A549 (cell line): ENCODE data around the gene PLCB2. TPM values are rescaled to one million over a fixed set of nuclear protein-coding genes. Genes with fewer than 3 reads are reported as not detected.

ENCODE experiments used
- ATAC-seq, 2 experiments: fragments of 200-7000 bp in 1 of 2; fragments of >200 bp in 1 of 2; cut with Nextera tagmentation in 1 of 2; cut with Tn5 transposase in 1 of 2; 3 replicates each; pipeline versions ENCODE4 v1.8.0 to v1.9.1; 2018 to 2020; ENCODE audit warnings: mild to moderate bottlenecking in 1 of 2, moderate library complexity in 1 of 2
- CTCF ChIA-PET: fragments of 300-600 bp; sonication (Branson Sonifier 250); formaldehyde crosslinking; extraction: SDS; loops from one replicate; lab custom pipeline; 2021; ENCODE audit warnings: antibody characterized with exemption, inconsistent platforms; lab: Yijun Ruan, JAX
- POLR2A ChIA-PET: fragments of 350-600 bp; formaldehyde crosslinking; extraction: SDS; loops from one replicate; lab custom pipeline; 2021; ENCODE audit warnings: antibody characterized with exemption, inconsistent platforms; lab: Yijun Ruan, JAX
- DNase-seq, 2 experiments: peaks; one replicate each; pipeline versions ENCODE4 v3.0.0 to v3.0.0-alpha.2; 2011 to 2016; ENCODE audit warnings: low read depth in 1 of 2, low spot score in 1 of 2
- FAIRE-seq: peaks from 2 replicates; lab custom pipeline; 2011; peaks lifted over from hg19 to GRCh38; lab: Jason Lieb, UNC
- H3K27ac ChIP-seq, 2 experiments: fragments of >200 bp; sonication (Bioruptor Twin); formaldehyde crosslinking; 3 replicates each; pipeline ENCODE4 v1.5.1; 2016 to 2017
- H3K4me1 ChIP-seq: fragments of >200 bp; sonication (Bioruptor Twin); formaldehyde crosslinking; 3 replicates; pipeline ENCODE4 v1.6.1; 2016
- H3K4me2 ChIP-seq: fragments of >200 bp; sonication (Bioruptor Twin); formaldehyde crosslinking; 3 replicates; pipeline ENCODE4 v1.6.1; 2016
- H3K4me3 ChIP-seq: fragments of >200 bp; sonication (Bioruptor Twin); formaldehyde crosslinking; 3 replicates; pipeline ENCODE4 v1.5.1; 2016
- H3K9me3 ChIP-seq: fragments of >200 bp; sonication (Bioruptor Twin); formaldehyde crosslinking; 3 replicates; pipeline ENCODE4 v1.6.1; 2016
- BCL3 ChIP-seq: fragments of >200 bp; sonication (Bioruptor Twin); formaldehyde crosslinking; IDR thresholded peaks from 3 replicates; pipeline ENCODE4 v1.6.1; 2016
- CHD2 ChIP-seq: fragments of 150-350 bp; IDR thresholded peaks from 2 replicates; pipeline ENCODE4 v1.6.1; 2014; ENCODE audit warnings: low read length; ENCODE audit not compliant: partially characterized antibody
- E2F6 ChIP-seq: IDR thresholded peaks from 2 replicates; pipeline ENCODE4 v1.6.1; 2012; ENCODE audit warnings: low read depth, borderline replicate concordance
- ELK1 ChIP-seq: fragments of 150-350 bp; IDR thresholded peaks from 2 replicates; pipeline ENCODE4 v1.6.1; 2014; ENCODE audit warnings: low read depth, mild to moderate bottlenecking, low read length
- EP300 ChIP-seq, 2 experiments: fragments of >200 bp; sonication (Bioruptor Twin); formaldehyde crosslinking; IDR thresholded peaks; 2 replicates in 1 of 2; 3 replicates in 1 of 2; pipeline ENCODE4 v1.6.1; 2016 to 2017
- FOSL2 ChIP-seq, 2 experiments: fragments of 450-650 bp in 1 of 2; fragments of >200 bp in 1 of 2; sonication (Bioruptor Twin) in 1 of 2; formaldehyde crosslinking; IDR thresholded peaks; 2 replicates each; pipeline versions ENCODE4 v1.5.0 to v1.6.1; 2016 to 2020; ENCODE audit warnings: mild to moderate bottlenecking in 1 of 2, moderate library complexity in 1 of 2
- GATA3 ChIP-seq: IDR thresholded peaks from 2 replicates; pipeline ENCODE4 v1.6.1; 2012; ENCODE audit warnings: borderline replicate concordance
- HDAC2 ChIP-seq: fragments of 200-600 bp; sonication (generic); IDR thresholded peaks from 2 replicates; pipeline ENCODE4 v1.6.1; 2016
- HEYL ChIP-seq: fragments of 250-450 bp; sonication (Bioruptor Pico); IDR thresholded peaks from 2 replicates; pipeline ENCODE4 v1.8.0; 2021; ENCODE audit warnings: mild to moderate bottlenecking, moderate library complexity
- HOXA7 ChIP-seq: fragments of 250-450 bp; sonication (Bioruptor Pico); IDR thresholded peaks from 2 replicates; pipeline ENCODE4 v1.5.0; 2020; ENCODE audit warnings: mild to moderate bottlenecking, moderate library complexity
- HOXB13 ChIP-seq: fragments of 250-450 bp; sonication (Bioruptor Pico); IDR thresholded peaks from 2 replicates; pipeline ENCODE4 v1.5.0; 2020; ENCODE audit warnings: low read depth, mild to moderate bottlenecking, moderate library complexity
- HOXB5 ChIP-seq: fragments of 250-450 bp; sonication (Bioruptor Pico); IDR thresholded peaks from 2 replicates; pipeline ENCODE4 v1.5.0; 2020; ENCODE audit warnings: mild to moderate bottlenecking, moderate library complexity
- MAFK ChIP-seq: fragments of 450-650 bp; IDR thresholded peaks from 2 replicates; pipeline ENCODE4 v1.6.1; 2014; ENCODE audit not compliant: partially characterized antibody
- NFE2L2 ChIP-seq: fragments of 150-350 bp; conservative IDR thresholded peaks from 2 replicates; pipeline ENCODE4 v1.6.1; 2014; ENCODE audit warnings: low read length
- PHF8 ChIP-seq: fragments of 200-600 bp; sonication (generic); IDR thresholded peaks from 2 replicates; pipeline ENCODE4 v1.6.1; 2016; ENCODE audit warnings: low read depth, mild to moderate bottlenecking, antibody characterized with exemption, moderate library complexity, borderline replicate concordance
- POLR2A ChIP-seq: IDR thresholded peaks from 2 replicates; pipeline ENCODE4 v1.6.1; 2012; ENCODE audit warnings: mild to moderate bottlenecking, low read length
- RAD21 ChIP-seq, 2 experiments: fragments of >200 bp in 1 of 2; sonication (Bioruptor Twin) in 1 of 2; formaldehyde crosslinking in 1 of 2; IDR thresholded peaks in 1 of 2; conservative IDR thresholded peaks in 1 of 2; 2 replicates in 1 of 2; 3 replicates in 1 of 2; pipeline ENCODE4 v1.6.1; 2012 to 2018; ENCODE audit warnings: inconsistent platforms in 1 of 2
- RCOR1 ChIP-seq: fragments of 150-350 bp; IDR thresholded peaks from 2 replicates; pipeline ENCODE4 v1.6.1; 2014; ENCODE audit warnings: antibody characterized with exemption, low read length, low read depth
- WGBS: methylation state at CpG from one replicate; pipeline ENCODE4 v1.1.6; 2017; ENCODE audit errors: missing lambda C conversion rate; 5-methylcytosine and 5-hydroxymethylcytosine counted together
- polyA plus RNA-seq, 4 experiments: library from polyadenylated mRNA; depleted of rRNA in 3 of 4; stranded (reverse); fragments of >200 nt; fragmentation: RNase III in 1 of 4; extraction: RNeasy Plus Mini Kit Qiagen cat#74134 plus additional on column Dnase treatment in 1 of 4; gene quantifications; 2 replicates in 3 of 4; 3 replicates in 1 of 4; pipeline ENCODE4 v1.2.3, GENCODE V29; 2011 to 2017

PLCB2 gene
- polyA plus RNA-seq, 2 of the 4 experiments (the other 2 are of a cell fraction) = 0.30 to 0.49 TPM

- no peaks in the 10 kb centered on the region for H3K9me3 ChIP-seq
- CTCF ChIA-PET = interaction anchor here (0.9 to 16.4 kb wide), 8 partner anchors 9 to 194 kb away, joined by 3 to 144 read pairs (median 6); no protein-coding TSS in a partner anchor
- DNase-seq (no peak), ATAC-seq (peak; percentile 21 to 39; a peak in 3 of 6 replicates), FAIRE-seq (no peak)
- peaks cover 9% of the 10 kb centered on the region for H3K4me1 ChIP-seq
- peak overlapping the region; percentile 97 for H3K4me2 ChIP-seq
- WGBS = 80% methylated on average over 13 of the region's 19 CpGs
- POLR2A ChIA-PET = no interaction called here
- no peak overlapping the region; the same call in 2 of the 3 replicates for H3K4me3 ChIP-seq
- peak overlapping the region in 1 of 2 experiments; percentile 83; a peak in 3 of 6 replicates for H3K27ac ChIP-seq
- TF ChIP-seq HEYL (CRISPR knock-in tag) (no peak), CHD2 (no peak), NFE2L2 (no peak), PHF8 (no peak), BCL3 (no peak), E2F6 (no peak), HOXA7 (CRISPR knock-in tag) (no peak), MAFK (no peak), FOSL2 (IDR thresholded peaks at IDR 0.05) (no peak), FOSL2 (CRISPR knock-in tag; IDR thresholded peaks at IDR 0.05) (no peak), RAD21 (conservative IDR thresholded peaks at IDR 0.05 in 1 of 2, IDR thresholded peaks at IDR 0.05 in 1 of 2) (no peak), HOXB5 (CRISPR knock-in tag) (no peak), EP300 (IDR thresholded peaks at IDR 0.05) (no peak), GATA3 (no peak), HDAC2 (no peak)
These were observed 67.8 kb downstream of the PLCB2 start for GRCh38 chr15:40239693-40240618.

- peak overlapping the region; percentile 46 for H3K4me3 ChIP-seq
- POLR2A ChIA-PET = no interaction called here
- no peak for FAIRE-seq
- H3K9me3 ChIP-seq = no peaks in the 10 kb centered on the region
- ATAC-seq = peak; percentile 6 to 35; a peak in 3 of 6 replicates
- peaks cover 9% of the 10 kb centered on the region for H3K4me1 ChIP-seq
- no CpG with 5 or more reads among the region's 5 CpGs for WGBS
- no peak for DNase-seq
- H3K4me2 ChIP-seq = peak overlapping the region; percentile 97
- peak overlapping the region; percentile 69 to 83 for H3K27ac ChIP-seq
- TF ChIP-seq RAD21 (conservative IDR thresholded peaks at IDR 0.05 in 1 of 2, IDR thresholded peaks at IDR 0.05 in 1 of 2) = no peak
- TF ChIP-seq, all 56 proteins: peak for 0
- CTCF ChIA-PET = interaction anchor here (0.9 to 16.4 kb wide), 10 partner anchors 9 to 194 kb away, joined by 3 to 144 read pairs (median 4); no protein-coding TSS in a partner anchor
These were observed 68.4 kb downstream of the PLCB2 start for GRCh38 chr15:40239404-40239692.

GRCh38 chr15:40238532-40239403, 69.0 kb downstream of the PLCB2 start, which contains the start of gene PAK6:
TSS of gene PAK6 (plus strand) at chr15:40239063. CDS start at chr15:40264786, 25,723 bp downstream.
- peak; percentile 83 to 92 for ATAC-seq
- DNase-seq = peak; percentile 30 to 73
- H3K9me3 ChIP-seq = no peaks in the 10 kb centered on the region
- 28% methylated on average over 13 of the region's 39 CpGs for WGBS
- POLR2A ChIA-PET = interaction anchor here (0.6 kb wide), 1 partner anchor 28 kb away, joined by 3 read pairs; no protein-coding TSS in a partner anchor
- peak within 1 kb of the TSS; percentile 69 to 83 for H3K27ac ChIP-seq
- CTCF ChIA-PET = interaction anchor here (0.9 to 16.4 kb wide), 12 partner anchors 12 to 193 kb away, joined by 3 to 144 read pairs (median 4); no protein-coding TSS in a partner anchor
- TF ChIP-seq HOXA7 (CRISPR knock-in tag) (no peak), ELK1 (no peak), HOXB13 (CRISPR knock-in tag) (no peak), FOSL2 (IDR thresholded peaks at IDR 0.05) (0 out of 2 replicates have a peak, but pooled peaks have one; percentile 32), FOSL2 (CRISPR knock-in tag; IDR thresholded peaks at IDR 0.05) (peak; percentile 66; the same call in 1 of the 2 replicates), POLR2A (no peak), RCOR1 (no peak)
- no peak for FAIRE-seq
- H3K4me3 ChIP-seq = peak within 1 kb of the TSS; percentile 46
- H3K4me1 ChIP-seq = peaks cover 9% of the 10 kb centered on the region
- H3K4me2 ChIP-seq = peak within 1 kb of the TSS; percentile 97
